GM21423 (cell line): ENCODE results near the gene NAA60.

Experiments used
- ATAC-seq: cut with Tn5 transposase; IDR thresholded peaks from one replicate; pipeline ENCODE4 v1.9.1; 2021; ENCODE audit warnings: mild to moderate bottlenecking, moderate library complexity; ENCODE audit not compliant: unreplicated experiment

NAA60 gene

DNA sequence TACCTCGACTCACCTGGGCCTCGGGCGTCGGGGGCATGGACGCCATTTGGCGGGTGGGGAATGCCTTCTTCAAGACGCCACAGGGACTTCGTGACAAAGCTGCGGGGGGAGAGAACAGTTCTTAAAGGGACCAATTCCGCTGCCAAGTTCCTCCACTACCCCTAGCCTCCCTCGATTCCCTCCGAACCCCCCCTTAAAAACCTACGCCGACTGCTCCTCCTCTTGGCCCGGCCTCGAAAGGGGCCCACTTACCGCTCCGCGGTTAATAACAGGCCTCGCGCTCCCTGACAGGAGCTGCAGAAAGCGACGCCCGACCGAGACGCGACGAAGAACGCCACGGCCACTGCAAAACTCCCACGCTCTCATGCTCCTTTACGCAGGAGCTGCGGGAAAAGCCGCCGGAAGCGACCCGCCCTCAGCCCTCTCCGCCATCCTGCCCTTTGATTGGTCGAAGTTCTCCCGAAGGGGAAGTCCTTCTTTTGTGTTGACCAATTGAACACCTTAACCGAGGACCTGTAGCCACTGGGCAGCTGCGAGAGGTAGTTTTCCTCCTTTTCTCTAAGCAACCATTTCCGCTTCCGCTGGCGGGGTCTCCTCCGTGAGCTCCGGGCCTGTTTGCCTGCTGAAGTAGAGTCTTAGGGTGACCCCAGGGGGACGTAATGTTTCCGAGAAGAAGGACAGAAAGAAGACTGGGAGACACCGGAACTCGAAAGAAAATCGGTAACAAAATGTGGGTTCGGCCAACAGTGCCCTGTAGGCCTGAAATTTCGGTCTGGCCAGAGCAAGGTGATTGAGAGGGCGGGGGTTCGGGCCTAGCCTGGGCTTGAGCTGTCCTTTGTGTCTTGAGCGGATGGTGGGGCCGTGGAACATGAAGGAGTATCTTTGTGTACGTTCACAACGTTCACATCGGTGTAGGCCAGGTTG lies at the start of gene NAA60, which contains the start of gene ZNF597:
Gene NAA60 (plus strand): TSS at position 573 of the 924 bp plus-strand sequence. CDS start 32,548 bp downstream, outside the sequence.
Gene ZNF597 (minus strand): TSS at position 397 of the 924 bp plus-strand sequence. CDS start 351 bp downstream, at position 46.
- peak; percentile 90 for ATAC-seq

DNA sequence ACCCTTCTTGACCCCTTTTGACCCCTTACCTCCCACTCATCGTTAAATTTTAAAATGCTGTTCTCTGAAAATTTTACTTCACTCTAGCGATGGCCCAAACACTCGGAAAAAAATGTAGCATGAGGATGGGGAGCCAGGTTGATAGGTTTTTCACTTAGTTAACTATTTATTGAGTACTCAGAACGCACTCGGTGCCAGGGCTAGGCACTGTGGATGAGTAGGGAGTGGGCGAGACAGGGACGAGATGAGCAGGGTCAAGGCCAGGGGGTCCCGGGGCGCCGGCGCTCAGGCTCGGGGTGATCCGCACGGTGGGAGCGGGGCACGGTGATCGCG lies 43.1 kb upstream of the NAA60 start:
- ATAC-seq = no peak

DNA sequence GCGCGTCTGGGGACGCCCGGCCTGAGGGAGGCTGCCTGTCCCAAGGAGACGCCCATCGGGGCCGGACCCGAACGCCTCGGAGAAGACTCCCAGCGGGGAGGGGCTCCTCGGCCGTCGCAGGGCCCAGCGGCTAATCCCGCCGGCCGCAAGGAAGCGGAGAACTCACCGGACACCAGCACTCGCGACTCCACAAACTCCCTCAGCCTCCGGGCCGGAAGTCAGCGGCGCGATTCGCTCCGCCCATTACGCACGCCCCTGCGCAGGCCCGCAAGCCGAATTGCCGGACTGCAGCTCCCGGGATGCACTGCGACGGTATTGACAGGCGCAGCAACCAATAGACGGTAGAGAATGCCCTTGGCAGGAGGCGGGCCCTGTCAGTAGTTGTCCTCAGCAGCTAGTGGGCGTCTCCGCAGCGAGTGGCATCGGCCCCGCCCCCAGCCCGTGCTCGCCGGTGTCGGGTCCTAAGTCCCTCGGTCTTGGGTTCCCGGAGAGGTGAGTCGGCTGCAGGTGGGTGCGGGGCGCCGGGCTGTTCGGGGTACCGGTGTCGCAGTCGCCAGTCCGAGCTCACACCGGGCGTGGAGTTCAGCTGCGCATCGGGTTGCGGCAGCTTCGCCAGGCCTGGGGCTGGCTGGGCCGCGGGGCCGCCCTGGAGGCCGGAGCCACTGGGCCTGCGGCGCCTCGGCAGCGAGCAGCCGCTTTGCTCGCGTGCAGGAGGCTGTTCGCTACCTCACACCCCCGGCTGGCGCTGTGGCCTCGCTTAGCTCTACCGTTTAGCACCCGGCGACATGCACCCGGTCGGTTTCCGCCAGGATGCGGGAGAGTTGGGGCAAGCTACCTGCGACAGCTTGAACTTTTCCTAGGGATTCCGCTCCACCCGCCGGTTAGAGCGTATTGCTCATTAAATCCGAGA lies 42.4 kb upstream of the NAA60 start, which contains the start of the genes ZNF174 and ZSCAN32:
Gene ZNF174 (plus strand): TSS at position 437 of the 910 bp plus-strand sequence. CDS start 790 bp downstream, outside the sequence.
Gene ZSCAN32 (minus strand): TSS at position 226 of the 910 bp plus-strand sequence. CDS start 3,447 bp downstream, outside the sequence.
- ATAC-seq = peak; percentile 97

DNA sequence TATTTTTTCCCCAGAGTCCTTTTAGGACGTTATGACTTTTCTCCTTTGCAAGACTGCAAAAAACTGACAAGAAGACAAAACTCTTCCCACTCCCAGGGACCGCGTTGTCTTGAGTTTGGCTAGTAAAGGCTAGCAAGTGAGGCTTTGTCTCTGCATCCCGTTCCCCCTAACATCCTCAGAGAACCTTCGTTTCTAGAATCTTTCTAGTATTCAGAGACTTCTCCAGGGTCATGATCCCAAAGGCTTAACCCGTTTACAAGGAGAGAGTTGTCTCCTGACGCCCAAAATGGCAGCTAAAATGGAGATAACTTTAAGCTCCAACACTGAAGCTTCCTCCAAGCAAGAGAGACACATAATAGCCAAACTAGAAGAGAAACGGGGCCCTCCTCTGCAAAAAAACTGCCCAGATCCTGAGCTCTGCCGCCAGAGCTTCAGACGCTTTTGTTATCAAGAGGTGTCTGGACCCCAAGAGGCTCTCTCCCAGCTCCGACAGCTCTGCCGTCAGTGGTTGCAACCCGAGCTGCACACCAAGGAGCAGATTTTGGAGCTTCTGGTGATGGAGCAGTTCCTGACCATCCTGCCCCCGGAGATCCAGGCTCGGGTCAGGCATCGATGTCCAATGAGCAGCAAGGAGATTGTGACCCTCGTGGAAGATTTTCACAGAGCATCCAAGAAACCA lies 41.6 kb upstream of the NAA60 start:
- no peak for ATAC-seq

DNA sequence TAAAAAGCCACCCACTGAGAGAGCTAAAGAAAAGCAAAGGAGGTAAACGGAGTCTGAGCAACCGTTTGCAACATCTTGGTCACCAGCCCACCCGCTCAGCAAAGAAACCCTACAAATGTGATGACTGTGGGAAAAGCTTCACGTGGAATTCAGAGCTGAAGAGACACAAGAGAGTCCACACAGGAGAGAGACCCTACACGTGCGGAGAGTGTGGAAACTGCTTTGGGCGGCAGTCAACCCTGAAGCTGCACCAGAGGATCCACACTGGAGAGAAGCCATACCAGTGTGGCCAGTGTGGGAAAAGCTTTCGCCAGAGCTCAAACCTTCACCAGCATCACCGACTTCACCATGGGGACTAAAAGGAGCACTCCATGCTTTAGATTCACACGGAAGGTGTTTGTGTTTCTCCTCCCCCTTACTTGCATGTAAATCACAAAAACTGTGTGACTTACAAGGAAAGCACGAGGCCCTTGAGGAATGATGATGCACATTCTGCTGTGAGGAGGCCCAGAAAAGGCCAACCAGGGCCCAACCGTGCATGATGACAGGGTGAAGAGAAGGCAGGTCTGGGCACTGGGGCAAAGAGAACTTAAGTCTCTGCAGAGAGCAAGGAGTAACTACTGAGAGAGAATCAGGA lies 34.8 kb upstream of the NAA60 start:
- ATAC-seq = no peak

DNA sequence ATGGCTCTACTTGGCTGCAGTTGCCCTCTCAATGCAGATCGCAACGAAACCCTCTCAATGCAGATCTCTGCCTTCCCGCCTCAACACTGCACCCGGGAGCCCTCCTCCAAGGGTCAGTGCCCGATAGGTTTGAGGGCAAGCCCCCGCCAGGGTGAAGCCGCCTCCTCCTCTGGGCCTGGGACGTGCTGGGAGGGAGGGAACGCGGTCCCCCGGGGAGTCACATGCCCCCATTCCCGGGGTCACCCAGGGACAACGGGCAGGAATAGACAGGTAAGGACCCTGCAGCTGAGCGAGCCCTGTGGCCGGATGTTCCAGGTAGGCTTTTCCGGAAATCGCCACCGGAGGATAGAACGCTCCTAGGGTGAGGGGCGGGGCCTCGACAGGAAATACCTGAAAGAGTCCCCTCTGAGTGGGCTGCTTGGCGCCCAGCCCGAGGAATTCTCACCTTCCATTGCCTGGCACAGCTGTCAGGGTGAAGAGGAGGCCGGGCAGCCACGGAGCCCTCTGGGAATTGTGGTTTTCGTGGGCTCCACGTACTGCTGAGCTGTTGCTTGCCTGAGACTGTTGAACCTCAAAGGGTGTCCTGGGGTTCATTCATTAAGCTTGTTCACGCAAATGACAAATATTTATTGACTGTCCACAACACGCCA lies 29.6 kb upstream of the NAA60 start:
- no peak for ATAC-seq

DNA sequence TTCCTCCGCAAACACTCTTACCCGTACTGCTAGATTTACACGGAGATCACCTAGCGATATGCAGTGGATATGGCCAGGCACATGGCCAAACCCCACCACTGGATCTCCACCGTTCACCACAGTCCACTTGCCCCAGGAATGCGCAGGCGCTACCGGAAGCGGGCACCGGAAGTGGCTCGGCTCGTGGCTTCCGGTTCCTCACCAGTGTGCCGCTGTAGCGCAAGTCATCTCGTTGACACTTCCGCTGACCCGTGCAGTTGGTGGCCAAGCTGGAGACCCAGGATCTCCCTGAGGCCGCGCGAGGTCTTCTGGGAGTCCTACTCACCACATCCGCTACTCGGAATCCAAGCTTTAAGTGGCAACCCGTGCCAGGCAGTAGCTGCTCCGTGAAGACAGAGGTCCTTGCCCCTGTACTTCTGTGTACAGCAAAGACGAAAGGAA lies 11.7 kb upstream of the NAA60 start:
- no peak for ATAC-seq

DNA sequence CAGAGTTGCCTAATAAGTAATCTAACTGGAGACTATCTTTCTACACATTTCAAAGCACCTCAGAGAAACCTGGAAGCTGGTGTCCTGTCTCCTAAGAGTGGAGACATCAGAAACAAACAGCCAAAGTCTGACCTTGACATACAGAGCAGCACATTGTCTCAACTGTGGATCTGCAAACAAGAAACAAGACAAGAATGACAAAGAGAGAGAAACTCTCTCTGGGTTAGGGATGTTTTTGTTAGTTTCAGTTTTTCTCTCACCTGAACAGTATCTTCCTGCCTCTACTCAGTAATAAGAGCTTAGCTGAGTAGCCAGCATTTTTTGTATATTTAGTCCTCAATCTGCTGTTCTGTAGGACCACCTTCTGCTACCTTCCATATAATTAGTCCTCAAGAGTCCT lies 9.1 kb upstream of the NAA60 start:
- ATAC-seq = no peak

DNA sequence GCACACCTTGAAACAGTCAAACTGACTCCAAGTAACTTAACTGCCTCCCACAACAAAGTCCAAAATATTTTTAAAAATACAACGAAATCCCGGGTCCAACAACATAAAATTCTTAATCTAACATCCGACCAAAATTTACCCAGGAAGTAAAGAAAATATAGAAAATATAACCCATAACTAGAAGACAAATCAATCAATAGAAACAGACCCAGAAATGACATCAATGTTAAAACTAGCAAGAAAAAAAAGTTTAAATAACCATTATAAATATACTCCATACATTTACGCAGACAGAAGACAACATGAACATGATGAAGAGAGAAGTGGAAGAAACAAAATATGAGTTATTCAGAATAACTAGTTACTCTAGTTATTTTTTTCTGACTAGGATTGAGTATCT lies 3.8 kb upstream of the NAA60 start:
- no peak for ATAC-seq

DNA sequence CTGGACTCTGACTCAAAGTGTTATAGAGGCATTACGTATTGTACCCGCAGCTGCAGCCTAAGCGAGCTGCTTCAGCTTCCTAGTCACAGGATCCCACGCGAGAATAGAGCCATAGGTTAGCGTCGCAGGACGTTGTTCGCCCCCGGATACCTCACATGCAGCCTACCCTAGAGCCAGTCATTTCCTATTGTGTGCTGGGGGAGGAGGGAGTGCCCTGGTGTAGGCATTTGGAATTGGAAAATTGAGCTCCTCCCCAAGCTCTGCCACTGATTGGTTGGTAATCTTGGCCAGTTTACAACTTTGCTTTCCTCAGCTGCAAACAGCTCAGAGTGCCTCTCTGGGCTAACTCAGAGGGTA lies 530 bp downstream of the NAA60 start:
- ATAC-seq = no peak

DNA sequence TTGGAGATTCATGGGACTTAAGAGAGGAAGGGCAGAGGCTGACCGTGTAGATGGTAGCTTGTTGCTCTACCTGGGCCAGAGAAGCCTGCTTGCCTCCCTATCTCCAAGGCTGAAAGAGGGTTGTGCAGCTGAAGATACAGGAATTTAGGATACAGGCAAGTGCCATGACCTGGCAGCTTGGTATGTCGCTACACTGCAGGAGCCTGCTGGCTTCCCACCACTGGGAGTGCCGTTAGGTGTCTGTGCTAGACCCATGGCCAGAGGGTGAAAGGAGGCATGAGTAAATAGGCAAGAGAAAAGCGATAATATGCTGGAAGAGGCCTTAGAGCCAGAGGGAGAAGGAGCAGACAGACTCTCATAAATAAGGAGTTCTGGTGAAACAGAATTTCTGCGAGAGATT lies 10.6 kb downstream of the NAA60 start:
- no peak for ATAC-seq

DNA sequence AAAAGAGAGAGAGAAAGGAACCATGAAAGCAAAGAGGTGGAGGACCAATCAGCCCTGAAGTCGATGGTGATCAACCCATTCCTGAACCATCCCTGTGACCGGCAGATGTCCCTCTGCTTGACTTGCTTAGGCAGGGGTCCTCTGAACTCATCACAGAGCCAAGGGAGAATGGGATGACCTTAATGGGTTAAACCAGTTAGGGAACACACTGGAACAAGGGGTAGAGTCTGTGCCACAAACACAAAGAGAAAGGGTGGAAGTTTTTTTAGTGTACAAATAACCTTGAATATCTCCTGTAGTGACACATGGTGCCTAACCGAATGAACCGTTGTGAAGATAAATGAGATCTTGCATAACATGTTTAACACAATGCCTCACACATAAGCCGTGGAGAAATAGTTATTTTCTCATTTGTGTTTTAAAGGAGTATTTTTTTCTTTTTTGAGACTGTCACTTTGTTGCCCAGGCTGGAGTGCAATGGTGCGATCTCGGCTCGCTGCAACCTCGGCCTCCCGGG lies 11.2 kb downstream of the NAA60 start:
- no peak for ATAC-seq

DNA sequence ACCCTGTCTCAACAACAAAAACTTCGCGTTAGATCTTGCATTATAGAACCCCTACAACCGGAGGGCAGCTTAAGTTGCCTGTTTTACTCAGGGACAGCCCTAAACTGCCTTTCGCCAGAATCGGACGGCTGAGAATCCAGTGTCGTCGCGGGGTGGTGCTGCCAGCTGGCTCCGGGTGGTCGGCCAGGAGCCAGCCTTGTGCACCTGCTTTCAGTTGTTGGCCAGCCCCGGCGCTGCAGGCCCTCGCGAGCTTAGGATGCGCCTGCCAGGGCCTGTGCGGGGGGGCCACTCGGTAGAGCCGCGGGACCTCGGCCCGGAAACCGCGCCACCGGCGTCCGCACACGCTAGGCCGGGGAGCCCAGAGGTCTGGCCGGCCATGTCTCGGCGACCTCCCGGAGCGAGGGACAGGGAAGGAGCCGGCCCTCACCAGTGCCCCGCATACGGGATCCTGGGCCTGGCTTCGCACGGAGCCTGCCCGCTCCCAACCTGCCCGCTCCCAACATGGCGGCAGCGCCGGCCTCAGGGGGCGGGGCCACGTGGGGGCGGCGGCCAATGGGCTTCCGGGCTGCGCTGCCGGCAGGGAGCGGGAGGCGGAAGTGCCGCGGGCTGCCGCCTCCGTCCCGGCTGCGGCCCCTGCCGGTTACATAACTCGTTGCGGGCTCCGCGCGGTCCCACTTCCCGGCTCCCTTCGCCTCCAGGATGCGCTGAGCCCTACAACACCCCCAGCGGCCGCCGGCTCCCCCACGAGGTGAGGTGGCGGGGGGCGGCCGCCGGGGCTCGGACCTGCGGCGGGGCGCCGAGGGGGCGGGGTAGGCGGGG lies 14.2 kb downstream of the NAA60 start:
- peak; percentile 64 for ATAC-seq

DNA sequence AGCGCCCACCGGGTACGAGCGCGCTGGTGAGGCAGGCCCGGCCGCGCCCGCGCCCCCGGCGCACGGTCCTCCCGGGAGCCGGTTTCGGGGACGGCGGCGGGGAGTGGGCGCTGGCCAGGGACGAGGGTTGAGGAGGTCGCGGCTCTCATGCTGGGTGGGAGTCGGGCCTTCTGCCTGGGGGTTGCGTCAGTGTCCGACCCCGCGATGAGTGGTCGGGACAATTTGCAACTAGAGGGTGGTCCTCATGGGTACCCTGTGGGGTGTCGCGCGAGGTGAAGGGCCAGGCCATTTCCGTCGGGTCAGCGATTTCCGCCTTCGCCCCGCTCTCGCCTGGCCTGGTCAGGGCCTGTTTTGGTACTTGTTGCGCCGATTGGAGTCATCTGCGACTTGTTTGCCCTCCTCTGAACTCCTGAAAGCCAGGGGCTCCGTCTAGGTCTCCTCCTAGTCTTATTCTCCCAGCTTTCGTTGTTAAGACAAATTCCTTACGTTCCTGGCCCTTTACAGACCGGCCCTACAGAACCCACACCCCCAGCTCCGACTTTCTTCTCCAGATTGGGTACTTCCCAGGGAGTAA lies 14.9 kb downstream of the NAA60 start:
- peak; percentile 19 for ATAC-seq

DNA sequence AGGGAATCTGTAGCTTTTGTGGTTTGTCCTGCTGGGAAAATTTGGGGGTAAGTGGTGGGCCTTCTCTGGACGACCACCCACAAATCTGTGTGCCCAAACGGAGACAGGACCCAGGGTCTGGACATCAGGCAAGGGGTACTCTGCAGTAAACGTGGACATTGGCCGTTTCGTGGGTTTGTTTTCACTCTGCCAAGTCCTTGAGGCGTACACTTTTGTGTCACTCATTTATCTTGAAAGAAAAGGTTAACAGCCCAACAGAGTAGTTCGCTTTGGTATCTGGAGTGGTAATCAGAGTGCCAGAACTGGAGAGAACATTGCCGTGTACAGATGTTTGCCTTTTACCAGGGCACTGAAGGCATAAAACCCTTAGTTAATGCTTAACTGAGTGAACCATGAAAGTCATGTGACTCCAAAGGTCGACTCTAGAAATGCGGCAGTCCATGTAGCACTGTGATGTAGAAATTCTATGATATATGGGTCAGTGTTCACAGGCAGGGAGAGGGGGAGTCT lies 15.4 kb downstream of the NAA60 start:
- no peak for ATAC-seq

DNA sequence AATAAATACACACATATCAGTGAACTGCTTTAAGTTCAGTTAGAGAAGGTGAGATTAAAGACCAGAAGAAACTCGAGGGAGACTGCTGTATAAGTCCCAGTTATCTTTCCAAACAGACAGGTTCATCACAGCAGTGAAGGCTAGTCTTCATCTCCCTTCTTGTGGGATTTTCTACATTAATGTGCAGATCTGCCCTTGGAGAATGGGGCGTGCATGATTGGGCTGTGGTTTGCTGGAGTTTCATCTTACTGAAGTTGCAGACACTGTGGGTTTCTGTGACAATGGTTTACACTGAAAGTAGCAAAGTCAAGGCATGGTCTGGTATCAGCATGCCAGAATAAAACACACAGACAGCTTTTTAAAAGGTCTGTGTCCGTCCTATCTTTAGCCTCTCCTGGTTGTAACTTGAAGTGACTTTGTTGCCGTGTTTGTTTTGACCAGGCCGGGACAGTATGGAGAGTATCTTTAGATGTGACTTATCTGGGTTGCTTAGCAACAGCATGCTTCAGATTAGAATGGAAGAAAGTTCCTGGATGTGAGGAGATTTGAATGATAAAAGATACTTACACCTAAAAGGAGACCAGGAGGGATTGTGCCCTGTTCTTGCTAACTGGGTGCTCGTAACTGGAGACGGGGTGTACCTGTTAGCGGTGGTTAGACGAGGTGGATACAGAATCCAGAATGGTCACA lies 16.1 kb downstream of the NAA60 start:
- ATAC-seq = no peak

DNA sequence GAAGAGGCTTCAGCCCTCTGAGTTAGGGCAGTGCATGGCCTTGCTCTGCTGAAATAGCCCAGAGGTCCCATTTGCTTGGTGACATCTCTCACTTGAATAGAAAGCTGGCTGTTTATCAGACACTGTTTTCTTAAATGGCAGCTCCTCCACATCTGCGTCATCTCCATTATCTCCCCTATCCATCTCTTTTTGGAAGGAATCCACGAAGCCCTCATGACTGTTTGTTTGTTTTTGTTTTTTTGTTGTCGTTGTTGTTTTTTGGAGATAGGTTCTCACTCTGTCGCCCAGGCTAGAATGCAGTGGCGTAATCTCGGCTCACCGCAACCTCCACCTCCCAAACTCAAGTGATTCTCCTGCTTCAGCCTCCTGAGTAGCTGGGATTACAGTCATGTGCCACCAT lies 16.6 kb downstream of the NAA60 start:
- ATAC-seq = no peak

DNA sequence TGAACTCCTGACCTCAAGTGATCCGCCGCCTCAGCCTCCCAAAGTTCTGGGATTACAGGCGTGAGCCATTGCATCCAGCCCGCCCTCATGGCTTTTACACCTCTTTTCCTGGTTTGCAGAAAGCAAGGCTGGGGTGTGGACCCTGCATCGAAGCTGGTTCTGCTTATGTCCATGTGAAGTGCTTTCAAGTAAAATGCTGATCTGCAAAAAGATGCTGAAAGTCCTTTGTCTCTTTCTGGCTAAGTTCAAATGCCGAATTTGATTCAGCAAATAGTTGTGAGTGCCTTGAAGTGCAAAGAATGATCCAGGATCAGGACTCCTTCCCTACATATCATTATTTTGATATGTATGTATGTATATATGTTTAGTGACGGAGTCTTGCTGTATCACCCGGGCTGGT lies 17.1 kb downstream of the NAA60 start:
- ATAC-seq = no peak
